ENCODE data around the gene RASSF6. TPM values are rescaled to one million over a fixed set of nuclear protein-coding genes. Genes with fewer than 3 reads are reported as not detected.

RASSF6 gene
- total RNA-seq, 1 experiment from 2014 or later, result 0.22 TPM

DNA sequence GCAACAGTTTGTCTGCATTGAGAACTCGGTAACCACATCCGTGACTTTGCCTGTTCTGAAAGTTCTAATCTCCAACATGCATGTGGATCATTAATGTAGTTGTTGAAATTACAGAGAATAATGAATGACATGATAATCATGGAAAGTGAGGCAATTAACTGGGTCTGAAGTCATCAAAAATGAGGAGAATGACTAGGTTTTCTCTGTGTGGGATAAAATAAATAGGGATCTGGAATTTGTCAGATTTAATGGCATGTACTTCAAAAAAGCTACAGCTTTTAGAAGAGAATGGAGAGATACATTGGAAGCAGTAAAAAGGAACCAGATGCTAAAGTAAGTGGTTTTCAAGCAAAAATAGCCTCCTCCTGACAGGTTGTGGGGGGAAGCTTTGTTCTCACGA is 79.4 kb downstream of the RASSF6 start:
- Histone ChIP-seq H4K5ac (ENCODE audit: insufficient read length, low read depth, low read length) (no peak overlapping the region), H3K27ac (ENCODE audit: insufficient read length, low read depth, low read length) (no peak overlapping the region), H3T11ph (ENCODE audit: low read length) (no peak overlapping the region), H2AFZ (ENCODE audit: low read length) (no peak overlapping the region), H3K4me1 (ENCODE audit: insufficient read depth, low read length) (no peaks in the 10 kb centered on the region), H3K4ac (ENCODE audit: low read depth, low read length) (no peak overlapping the region), H2BK15ac (ENCODE audit: low read depth, low read length) (no peak overlapping the region), H3K27me3 (ENCODE audit: insufficient read depth, low read length) (no peaks in the 10 kb centered on the region), H2BK5ac (ENCODE audit: insufficient read length, low read length) (no peak overlapping the region), H3K18ac (ENCODE audit: insufficient read length, low read depth, low read length) (no peak overlapping the region), H3K14ac (ENCODE audit: insufficient read depth, low read length) (no peak overlapping the region), H3K23me2 (ENCODE audit: insufficient read length, low read depth, low read length, poor library complexity, severe bottlenecking) (no peaks in the 10 kb centered on the region), H3K9ac (ENCODE audit: extremely low read depth, insufficient read length, low read length) (no peak overlapping the region), H2BK20ac (ENCODE audit: low read depth, low read length, poor library complexity, severe bottlenecking) (no peak overlapping the region), H3K56ac (ENCODE audit: insufficient read length, low read depth, low read length) (no peak overlapping the region), H2BK120ac (ENCODE audit: low read depth, low read length, poor library complexity, severe bottlenecking) (no peak overlapping the region), H3K79me2 (ENCODE audit: insufficient read depth, low read length) (no peaks in the 10 kb centered on the region), H3K9me3 (ENCODE audit: control insufficient read depth, low read depth, low read length) (no peaks in the 10 kb centered on the region), H2BK12ac (ENCODE audit: insufficient read length, low read depth, low read length) (no peak overlapping the region), H3K4me2 (ENCODE audit: insufficient read depth, insufficient read length, low read length) (no peak overlapping the region), H2AK5ac (ENCODE audit: insufficient read length, low read length) (no peak overlapping the region), H4K8ac (replicated peaks; ENCODE audit: insufficient read length, low read depth, low read length) (no peak overlapping the region), H4K20me1 (ENCODE audit: control insufficient read depth, insufficient read depth, insufficient read length) (no peaks in the 10 kb centered on the region), H4K91ac (ENCODE audit: insufficient read length, low read depth, low read length) (no peak overlapping the region), H3K79me1 (ENCODE audit: insufficient read depth, low read depth, low read length, poor library complexity, severe bottlenecking) (no peaks in the 10 kb centered on the region), H3K23ac (ENCODE audit: insufficient read length, low read depth, low read length) (no peak overlapping the region)
- TF ChIP-seq, protein P1, sequence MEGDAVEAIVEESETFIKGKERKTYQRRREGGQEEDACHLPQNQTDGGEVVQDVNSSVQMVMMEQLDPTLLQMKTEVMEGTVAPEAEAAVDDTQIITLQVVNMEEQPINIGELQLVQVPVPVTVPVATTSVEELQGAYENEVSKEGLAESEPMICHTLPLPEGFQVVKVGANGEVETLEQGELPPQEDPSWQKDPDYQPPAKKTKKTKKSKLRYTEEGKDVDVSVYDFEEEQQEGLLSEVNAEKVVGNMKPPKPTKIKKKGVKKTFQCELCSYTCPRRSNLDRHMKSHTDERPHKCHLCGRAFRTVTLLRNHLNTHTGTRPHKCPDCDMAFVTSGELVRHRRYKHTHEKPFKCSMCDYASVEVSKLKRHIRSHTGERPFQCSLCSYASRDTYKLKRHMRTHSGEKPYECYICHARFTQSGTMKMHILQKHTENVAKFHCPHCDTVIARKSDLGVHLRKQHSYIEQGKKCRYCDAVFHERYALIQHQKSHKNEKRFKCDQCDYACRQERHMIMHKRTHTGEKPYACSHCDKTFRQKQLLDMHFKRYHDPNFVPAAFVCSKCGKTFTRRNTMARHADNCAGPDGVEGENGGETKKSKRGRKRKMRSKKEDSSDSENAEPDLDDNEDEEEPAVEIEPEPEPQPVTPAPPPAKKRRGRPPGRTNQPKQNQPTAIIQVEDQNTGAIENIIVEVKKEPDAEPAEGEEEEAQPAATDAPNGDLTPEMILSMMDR (conservative IDR thresholded peaks at IDR 0.05), result no peak
- no peaks in the 10 kb centered on the region for H3K4me1 Mint-ChIP-seq
- H3K27me3 Mint-ChIP-seq (ENCODE audit: low read depth), result no peaks in the 10 kb centered on the region; the same call in 1 of the 2 replicates
- H3K9me3 Mint-ChIP-seq, result peaks cover 5 to 6% of the 10 kb centered on the region in 2 experiments; a peak in 2 of 5 replicates
- no peak overlapping the region for H3K4me3 Mint-ChIP-seq
- WGBS (ENCODE audit: extremely low coverage, insufficient read length, low lambda C conversion rate), result no CpG with 5 or more reads among the region's 3 CpGs
- no peak for DNase-seq
- no peak overlapping the region for H3K27ac Mint-ChIP-seq
- H3K36me3 Mint-ChIP-seq (ENCODE audit: insufficient read depth in 1 of 3, low read depth in 3 of 3), result no peaks in the 10 kb centered on the region; a peak in 1 of 7 replicates
